Muscle of back (tissue), 11 donors: Measurements from ENCODE around the gene AKAP13. TPM values are rescaled to one million over a fixed set of nuclear protein-coding genes. Genes with fewer than 3 reads are reported as not detected.
A peak's percentile ranks its signal among the peaks of the same experiment; 100 is the strongest.

ENCODE experiments used
- DNase-seq, 3 donors: peaks; one replicate each; pipeline versions ENCODE4 v3.0.0 to v3.0.0-alpha.2; 2013
- polyA plus RNA-seq, 10 donors: library from polyadenylated mRNA; unstranded; fragments of 120-200 nt; gene quantifications; one replicate each; pipeline ENCODE4 v1.2.1, GENCODE V29; 2013; ENCODE audit not compliant: insufficient read length in 10 of 10

The AKAP13 gene
- polyA plus RNA-seq, 10 donors, result 58.9 to 89.6 (median 65.7) TPM

GRCh38 chr15:85750319-85751290 lies 370.2 kb downstream of the AKAP13 start:
- DNase-seq, result peak; percentile 33 to 89 (median 79)

DNA sequence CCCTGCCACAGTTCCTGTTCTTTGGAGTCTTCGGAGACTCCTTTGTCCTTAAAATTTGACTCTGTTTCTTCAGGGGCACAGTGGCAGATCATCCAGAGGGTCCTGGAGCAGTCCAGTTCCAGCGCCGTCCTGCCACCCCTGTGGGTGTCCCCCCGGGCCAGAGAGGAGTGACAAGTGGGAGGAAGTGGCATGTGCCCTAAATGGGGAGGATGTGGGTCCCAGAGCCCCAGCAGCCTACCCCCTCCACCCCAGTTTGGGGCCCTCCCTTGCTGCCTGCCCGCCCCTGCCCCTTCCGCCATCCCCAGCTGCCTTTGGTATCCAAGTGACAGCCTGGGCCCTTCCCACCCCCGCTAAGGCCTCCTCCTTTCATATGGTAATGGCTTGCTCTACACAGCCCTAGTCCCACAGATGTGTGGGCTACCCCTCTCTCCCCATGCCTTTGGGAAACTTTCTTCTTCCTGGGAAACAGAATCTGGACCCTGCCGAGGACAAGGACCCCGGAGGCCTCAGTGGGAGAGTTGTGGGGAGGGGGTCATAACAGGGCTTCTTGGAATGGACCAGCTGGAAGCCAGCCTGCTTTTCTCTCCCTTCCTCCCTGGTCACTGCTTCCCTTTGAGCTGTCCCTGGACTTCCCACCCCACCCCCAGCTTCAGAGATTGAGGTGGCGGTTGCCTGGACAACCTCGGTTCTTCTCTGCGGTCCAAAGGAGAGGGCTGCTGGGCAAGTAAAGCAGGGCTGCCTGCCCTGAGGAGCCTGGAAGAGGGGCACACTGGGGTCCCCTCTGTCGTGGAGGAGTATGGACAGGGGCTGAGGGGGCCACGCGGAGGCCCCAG lies 371.1 kb downstream of the AKAP13 start:
- DNase-seq, result peak in 1 of 3 donors; percentile 64

GRCh38 chr15:85752124-85752475 lies 371.7 kb downstream of the AKAP13 start:
- DNase-seq, result peak in 1 of 3 donors; percentile 59

GRCh38 chr15:85752491-85752961 lies 372.1 kb downstream of the AKAP13 start:
- DNase-seq, result peak in 1 of 3 donors; percentile 52

- no peak for DNase-seq
These were observed 372.9 kb downstream of the AKAP13 start for GRCh38 chr15:85753261-85753660.

GRCh38 chr15:85753791-85754452 lies 373.5 kb downstream of the AKAP13 start:
- no peak for DNase-seq

- DNase-seq, result peak in 2 of 3 donors; percentile 42 to 80
These were observed 374.6 kb downstream of the AKAP13 start for GRCh38 chr15:85754989-85755388.

DNA sequence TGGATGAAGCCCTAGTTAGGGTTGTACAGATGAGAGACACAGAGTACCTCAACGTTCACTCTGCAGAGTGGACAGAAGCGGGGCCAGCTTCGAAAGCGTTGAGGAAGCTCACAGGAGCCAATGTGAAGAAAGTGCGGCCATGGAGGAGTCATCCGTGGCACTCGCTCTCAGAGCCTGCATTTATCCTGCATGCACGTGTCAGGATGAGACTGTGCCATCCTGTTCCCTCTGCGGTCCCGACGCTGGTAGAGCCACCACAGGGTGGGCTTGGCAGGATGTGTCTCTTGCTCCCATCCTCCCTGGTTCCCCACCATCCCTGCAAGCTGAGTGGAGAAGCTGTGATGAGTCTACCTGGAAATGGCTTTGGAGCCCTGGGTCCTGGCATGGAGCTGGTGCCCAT lies 375.1 kb downstream of the AKAP13 start:
- no peak for DNase-seq

DNA sequence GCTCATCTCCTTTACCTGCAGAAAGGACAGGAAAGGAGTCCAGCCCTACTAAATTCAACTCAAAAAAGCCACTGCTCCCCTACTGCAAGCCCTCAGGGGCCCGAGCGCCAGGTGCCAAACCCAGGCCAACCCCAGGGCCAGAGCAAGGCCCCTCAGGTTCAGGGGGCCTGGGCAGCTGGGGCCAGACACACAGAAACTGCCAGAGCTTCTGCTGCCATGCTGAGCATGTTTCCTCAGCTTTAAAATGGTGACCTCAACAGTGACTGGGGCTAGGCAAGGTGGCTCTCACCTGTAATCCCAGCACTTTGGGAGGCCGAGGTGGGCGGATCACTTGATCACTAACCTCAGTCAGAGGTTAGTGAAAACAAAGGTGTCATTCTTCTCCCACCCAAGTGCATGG lies 375.5 kb downstream of the AKAP13 start:
- DNase-seq, result no peak

DNA sequence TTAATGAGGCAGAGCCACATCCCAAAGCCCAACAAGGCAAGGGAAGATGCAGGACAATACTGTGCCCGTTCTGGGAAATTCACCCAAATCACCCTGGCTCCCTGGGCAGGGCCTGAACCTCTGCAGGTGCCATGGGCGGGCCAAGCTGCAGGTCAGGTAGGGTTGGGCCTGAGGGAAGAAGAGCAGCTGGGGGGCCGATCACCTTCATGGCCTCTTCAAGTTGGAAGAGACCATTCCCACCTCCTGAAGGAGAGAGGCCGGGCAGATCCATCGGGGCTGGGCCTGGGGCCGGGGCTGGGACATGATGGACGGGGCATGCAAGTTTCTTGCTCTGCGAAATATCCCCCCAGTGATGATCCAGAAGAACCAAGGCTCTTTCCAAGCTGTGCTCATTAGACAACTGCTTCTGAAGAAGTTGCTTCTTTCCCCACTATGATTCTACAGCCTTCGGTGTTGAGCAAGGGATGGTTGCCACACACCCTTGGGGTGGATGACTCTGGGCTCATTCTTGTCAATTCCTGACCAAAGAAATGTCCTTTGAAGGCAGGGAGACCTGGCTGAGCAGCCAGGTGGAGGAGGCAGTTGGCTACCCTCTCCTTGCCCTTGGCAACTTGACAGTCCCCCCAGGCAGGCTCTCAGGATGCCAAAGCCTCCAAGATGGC lies 376.1 kb downstream of the AKAP13 start:
- no peak for DNase-seq

GRCh38 chr15:85757073-85757938 lies 376.9 kb downstream of the AKAP13 start:
- DNase-seq, result no peak

- no peak for DNase-seq
These were observed 377.7 kb downstream of the AKAP13 start for GRCh38 chr15:85757939-85758654.

DNA sequence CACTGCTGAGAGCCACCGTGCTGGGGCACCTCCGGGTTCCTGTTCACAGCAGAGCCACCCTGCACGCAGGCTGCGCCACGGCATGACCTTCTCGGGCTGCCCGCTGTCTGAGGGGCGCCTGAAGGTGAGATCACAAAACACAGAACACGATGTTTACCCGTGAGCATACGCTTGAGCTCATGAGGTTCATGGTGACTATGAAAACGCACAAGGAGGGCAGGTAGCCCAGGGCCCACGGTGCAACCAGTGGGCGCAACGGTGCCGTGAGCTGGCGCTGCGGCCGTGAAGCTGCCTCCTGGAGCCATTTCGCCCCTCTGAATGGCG lies 378.2 kb downstream of the AKAP13 start:
- DNase-seq, result no peak

GRCh38 chr15:85759376-85759775 lies 379.0 kb downstream of the AKAP13 start:
- no peak for DNase-seq

DNA sequence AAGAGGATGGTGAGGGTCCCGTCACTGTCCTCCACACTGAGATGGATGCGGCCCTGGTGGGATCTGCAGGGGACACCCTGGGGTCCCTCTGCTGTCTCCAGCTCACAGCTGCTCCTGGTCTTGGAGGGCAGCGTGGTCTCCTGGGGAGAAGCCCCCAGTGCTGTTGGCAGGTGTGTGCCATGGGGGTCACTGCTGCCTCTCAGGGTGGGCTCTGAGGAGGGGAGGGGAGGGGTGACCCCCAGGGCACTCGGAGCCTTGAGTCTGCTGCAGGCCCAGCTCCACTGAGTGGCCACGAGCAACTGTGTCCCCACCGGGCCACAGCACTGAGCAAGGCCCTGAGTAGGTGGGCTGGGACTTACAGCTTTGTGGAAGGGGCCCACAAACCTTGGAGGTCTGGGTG lies 379.6 kb downstream of the AKAP13 start:
- no peak for DNase-seq

DNA sequence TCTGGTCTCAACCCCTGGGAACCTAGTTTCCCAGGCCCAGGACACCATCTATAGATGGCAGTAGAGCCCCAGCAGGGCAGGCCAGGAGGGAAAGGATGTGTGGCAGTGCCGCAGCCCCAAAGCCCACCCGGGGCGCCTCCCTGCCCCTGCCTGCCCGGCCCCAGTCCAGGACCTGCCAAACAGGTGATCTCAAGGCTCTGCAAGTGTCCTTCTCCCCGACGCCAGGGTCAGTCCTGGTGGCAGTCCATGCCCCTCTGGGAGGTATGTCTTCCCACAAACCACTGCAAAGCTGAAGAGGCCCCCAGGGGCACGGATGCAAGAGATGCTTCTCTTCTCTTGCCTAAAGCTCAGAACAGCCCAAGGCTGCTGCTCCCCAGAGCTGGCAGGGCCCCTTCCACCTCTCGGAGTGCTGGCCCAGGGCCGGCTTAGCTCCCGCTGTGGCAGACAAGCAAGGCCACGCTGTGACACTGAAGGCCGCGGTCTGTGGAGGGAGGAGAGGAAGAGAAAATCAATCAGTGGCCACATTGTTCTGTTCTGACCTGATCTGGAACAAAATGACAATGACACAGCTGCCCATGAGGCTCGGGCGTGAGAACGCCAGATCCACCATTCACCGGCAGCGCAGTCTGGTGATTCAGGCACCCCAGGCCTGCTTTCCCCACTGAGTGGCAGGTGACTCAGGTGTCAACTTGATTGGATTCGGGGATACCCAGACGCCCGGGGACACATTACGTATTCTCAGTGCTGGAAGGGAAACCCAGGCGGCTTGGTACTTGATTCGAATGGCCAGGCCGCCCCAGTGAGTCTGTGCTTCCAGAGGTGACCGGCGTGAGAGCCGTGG lies 380.3 kb downstream of the AKAP13 start:
- DNase-seq, result no peak

- DNase-seq, result peak in 1 of 3 donors; percentile 61
These were observed 381.2 kb downstream of the AKAP13 start for GRCh38 chr15:85761635-85762034.

DNA sequence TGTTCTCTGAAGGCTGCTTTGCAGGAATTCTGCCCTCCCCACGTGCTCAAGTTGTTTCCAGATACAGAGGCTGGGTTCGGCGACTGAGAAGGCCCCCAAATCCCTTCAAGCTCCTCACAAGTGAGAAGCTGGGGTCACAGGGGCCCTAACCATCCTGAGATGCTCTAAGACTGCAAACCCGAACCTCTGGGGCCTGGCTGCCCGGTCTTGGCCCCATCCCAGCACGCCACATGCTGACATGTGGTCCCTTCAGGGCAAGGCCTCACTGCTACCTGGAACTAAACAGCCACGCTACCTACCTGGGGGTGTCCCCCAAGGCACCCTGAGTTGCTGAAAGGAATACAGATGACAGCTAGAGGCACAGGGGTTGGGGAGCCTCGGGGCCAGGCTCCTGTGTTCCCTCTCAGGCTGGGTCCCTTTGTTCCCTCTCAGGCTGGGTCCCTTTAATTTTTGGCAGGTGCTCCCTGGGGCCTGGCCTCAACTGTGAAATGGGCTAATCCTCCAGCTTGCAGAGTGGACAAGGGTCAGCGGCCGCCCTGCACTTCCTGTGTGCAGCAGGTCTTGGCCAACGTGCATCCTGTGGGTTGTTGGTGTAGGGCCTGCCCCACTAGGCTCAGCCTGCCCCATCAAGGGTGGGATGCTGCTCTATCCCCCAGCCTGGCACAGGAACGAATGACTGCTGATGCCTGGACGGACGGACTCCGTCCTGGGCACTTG lies 381.8 kb downstream of the AKAP13 start:
- no peak for DNase-seq
